Astrocyte of the spinal cord (primary cell): ENCODE measurements around the gene ABCA3.

Source experiments
- DNase-seq: peaks from one replicate; pipeline ENCODE4 v3.0.0; 2011; ENCODE audit warnings: low read depth, low spot score
- H3K4me3 ChIP-seq: 2 replicates; pipeline ENCODE4 v1.5.1; 2011; ENCODE audit warnings: low read depth, mild to moderate bottlenecking, low read length, moderate library complexity
- CTCF ChIP-seq: IDR thresholded peaks from 2 replicates; pipeline ENCODE4 v1.5.1; 2012; ENCODE audit warnings: low read depth, mild to moderate bottlenecking, low read length, inconsistent platforms
- in situ Hi-C: cut with HindIII; loops from 2 replicates; pipeline ENCODE4 v1.10.0; 2017; ENCODE audit warnings: low sequenced_read_pairs

Gene ABCA3

GRCh38 chr16:2257726-2258125, 82.8 kb downstream of the ABCA3 start:
- DNase-seq = no peak
- no peak for TF ChIP-seq CTCF
- in situ Hi-C loops = no loop called here
- H3K4me3 ChIP-seq = no peak overlapping the region

GRCh38 chr16:2256531-2257140, 83.9 kb downstream of the ABCA3 start:
- in situ Hi-C loops = no loop called here
- no peak overlapping the region for H3K4me3 ChIP-seq
- TF ChIP-seq CTCF = no peak
- DNase-seq = no peak

- in situ Hi-C loops = no loop called here
- no peak for TF ChIP-seq CTCF
- DNase-seq = no peak
- H3K4me3 ChIP-seq = no peak overlapping the region
These were observed 87.2 kb downstream of the ABCA3 start for GRCh38 chr16:2253293-2253692.

- no peak for DNase-seq
- H3K4me3 ChIP-seq = no peak overlapping the region
- no peak for TF ChIP-seq CTCF
- in situ Hi-C loops = no loop called here
These were observed 87.8 kb downstream of the ABCA3 start for GRCh38 chr16:2252806-2253148.

GRCh38 chr16:2251296-2252111, 89.0 kb downstream of the ABCA3 start, which contains the start of gene ECI1:
TSS of gene ECI1 (minus strand) at chr16:2251587. CDS start at chr16:2251566, 21 bp downstream.
- H3K4me3 ChIP-seq = peak within 1 kb of the TSS; percentile 68
- in situ Hi-C loops = no loop called here
- DNase-seq = peak; percentile 96
- peak; percentile 67 for TF ChIP-seq CTCF

GRCh38 chr16:2250652-2251295, 89.8 kb downstream of the ABCA3 start:
- in situ Hi-C loops = no loop called here
- peak overlapping the region; percentile 68 for H3K4me3 ChIP-seq
- DNase-seq = peak; percentile 24
- no peak for TF ChIP-seq CTCF
